Right lobe of liver (tissue), 6 donors: ENCODE data around the gene PRR5L. TPM values are rescaled to one million over a fixed set of nuclear protein-coding genes. Genes with fewer than 3 reads are reported as not detected.

ENCODE experiments used
- ATAC-seq, 4 donors: fragments of 200-7000 bp; cut with Tn5 transposase; one replicate each; pipeline ENCODE4 v1.9.1; 2020; ENCODE audit warnings: mild to moderate bottlenecking in 4 of 4, moderate library complexity in 4 of 4
- DNase-seq, 3 donors: peaks; one replicate each; pipeline ENCODE4 v3.0.0-alpha.2; 2020
- H3K27ac ChIP-seq, 3 donors: fragments of 200-600 bp; one replicate each; pipeline ENCODE4 v1.8.0; 2022
- H3K27me3 ChIP-seq, 2 donors: fragments of 200-600 bp; one replicate each; pipeline ENCODE4 v1.8.0; 2022
- H3K36me3 ChIP-seq, 4 donors: fragments of 200-600 bp; sonication (generic) in 1 of 4; one replicate each; pipeline versions ENCODE4 v1.5.1 to v1.8.0; 2017 to 2022; ENCODE audit warnings: control low read depth in 1 of 4
- H3K4me1 ChIP-seq, 4 donors: fragments of 200-600 bp; sonication (generic) in 1 of 4; one replicate each; pipeline versions ENCODE4 v1.5.1 to v1.8.0; 2017 to 2022; ENCODE audit warnings: control low read depth in 1 of 4
- H3K4me3 ChIP-seq, 3 donors: fragments of 200-600 bp; one replicate each; pipeline ENCODE4 v1.8.0; 2022
- H3K9me3 ChIP-seq, 4 donors: fragments of 200-600 bp; sonication (generic) in 1 of 4; one replicate each; pipeline versions ENCODE4 v1.5.1 to v1.8.0; 2017 to 2022; ENCODE audit warnings: control low read depth in 1 of 4
- CTCF ChIP-seq, 4 donors: fragments of 200-600 bp in 3 of 4; fragments of 450-650 bp in 1 of 4; IDR thresholded peaks; one replicate each; pipeline versions ENCODE4 v1.5.1 to v1.8.0; 2016 to 2022; ENCODE audit warnings: antibody characterized with exemption in 4 of 4, mild to moderate bottlenecking in 2 of 4
- POLR2A ChIP-seq: fragments of 450-650 bp; IDR thresholded peaks from one replicate; pipeline ENCODE4 v1.6.1; 2017; ENCODE audit warnings: antibody characterized with exemption, mild to moderate bottlenecking
- WGBS: methylation state at CpG from one replicate; pipeline ENCODE4 v1.1.6; 2018; ENCODE audit warnings: low coverage, low lambda C conversion rate; ENCODE audit not compliant: insufficient coverage; ENCODE audit errors: missing lambda C conversion rate; 5-methylcytosine and 5-hydroxymethylcytosine counted together
- intact Hi-C, 2 donors: fragments of 100-400 bp; cut with DNase I; formaldehyde crosslinking; loops; one replicate each; pipeline versions ENCODE4 v1.11.2 to v1.14.1; 2022
- total RNA-seq, 6 experiments: library from RNA; depleted of rRNA in 2 of 6; stranded (reverse); fragments of >200 nt in 2 of 6; fragmentation: NEBNext Ultra II Directional in 3 of 6; extraction: Animal tissue kit (Norgen Biotek cat#: 25700) in 3 of 6; gene quantifications; one replicate each; pipeline versions ENCODE4 v1.1.0 to v1.2.4, GENCODE V29; 2016 to 2023
- donor health status: DM: no; HTN: yes; CAD: no.
- donor health status: DM: no; HTN: no; CAD: no.
- donor health status: DM: no; HTN: no; CAD: no.
- donor health status: DM: no; HTN: yes; CAD: no.
- donor health status: DM: no; HTN: yes; CAD: no.

The PRR5L gene
- total RNA-seq, 6 experiments from 2014 or later, result 2.2 to 4.5 (median 2.3) TPM

DNA sequence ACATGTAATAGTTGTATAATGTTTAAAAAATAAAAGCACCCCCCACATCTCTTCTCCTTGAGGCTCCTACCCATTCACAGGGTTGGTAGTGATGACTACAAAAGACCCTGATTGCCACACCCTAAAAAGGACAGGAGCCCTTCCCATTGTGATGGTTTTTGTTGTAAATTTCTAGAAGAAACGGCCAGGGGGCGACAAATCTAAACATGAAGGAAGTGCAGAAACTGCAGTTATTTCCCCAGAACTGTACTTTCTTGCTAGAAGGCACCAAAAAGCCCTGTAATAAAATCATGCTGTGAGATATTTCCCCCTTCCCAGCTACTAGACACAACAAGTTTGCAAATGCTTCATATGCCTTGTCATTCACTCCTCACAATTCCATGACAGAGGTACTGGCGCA lies 10.8 kb downstream of the PRR5L start:
- no peaks in the 10 kb centered on the region for H3K9me3 ChIP-seq
- TF ChIP-seq POLR2A, result no peak
- TF ChIP-seq CTCF (IDR thresholded peaks at IDR 0.05), result peak; percentile 7 to 33 (median 26)
- no peaks in the 10 kb centered on the region for H3K27me3 ChIP-seq
- no peaks in the 10 kb centered on the region for H3K4me1 ChIP-seq
- no peak overlapping the region for H3K4me3 ChIP-seq
- 40% methylated on average over 3 of the region's 3 CpGs for WGBS
- H3K36me3 ChIP-seq, result no peaks in the 10 kb centered on the region
- no peak overlapping the region for H3K27ac ChIP-seq
- DNase-seq (no peak), ATAC-seq (peak in 2 of 4 donors; percentile 19 to 33)
- intact Hi-C loops, result no loop called here

DNA sequence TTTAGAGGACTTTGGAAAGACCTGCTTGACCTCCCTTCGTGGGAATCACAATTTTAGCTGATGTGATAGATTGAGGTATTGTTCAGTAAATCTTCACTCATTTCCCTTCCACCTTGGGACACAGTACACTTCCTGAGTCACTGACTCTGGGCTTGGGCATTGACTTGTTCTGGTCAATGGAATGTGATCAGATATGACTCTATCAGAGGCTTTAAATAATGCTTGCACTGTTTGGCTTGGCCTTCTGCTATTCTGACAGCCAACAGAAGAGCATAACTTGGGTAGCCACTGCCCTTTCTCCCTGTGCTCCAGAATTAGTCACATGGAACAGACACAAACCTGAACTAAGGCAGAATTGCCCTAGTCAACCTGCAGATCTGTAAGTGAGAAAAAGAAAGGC lies 12.5 kb downstream of the PRR5L start:
- Histone ChIP-seq H3K9me3 (no peaks in the 10 kb centered on the region), H3K4me1 (no peaks in the 10 kb centered on the region), H3K27me3 (no peaks in the 10 kb centered on the region), H3K27ac (no peak overlapping the region), H3K36me3 (no peaks in the 10 kb centered on the region), H3K4me3 (no peak overlapping the region)
- 22% methylated on average over 1 of the region's 1 CpG for WGBS
- intact Hi-C loops, result no loop called here
- DNase-seq, result no peak
- ATAC-seq, result no peak
- no peak for TF ChIP-seq CTCF (IDR thresholded peaks at IDR 0.05)
- TF ChIP-seq POLR2A, result no peak

GRCh38 chr11:36309779-36310178 lies 13.7 kb downstream of the PRR5L start:
- peak in 1 of 4 donors; percentile 43 for ATAC-seq
- TF ChIP-seq POLR2A (no peak), CTCF (IDR thresholded peaks at IDR 0.05) (no peak)
- WGBS, result 61% methylated on average over 4 of the region's 4 CpGs
- Histone ChIP-seq H3K4me1 (no peaks in the 10 kb centered on the region), H3K27me3 (no peaks in the 10 kb centered on the region), H3K27ac (no peak overlapping the region), H3K36me3 (no peaks in the 10 kb centered on the region), H3K4me3 (no peak overlapping the region), H3K9me3 (no peaks in the 10 kb centered on the region)
- no peak for DNase-seq
- intact Hi-C loops, result no loop called here

GRCh38 chr11:36311926-36312595 lies 16.0 kb downstream of the PRR5L start:
- no peak for ATAC-seq
- no peaks in the 10 kb centered on the region for H3K27me3 ChIP-seq
- no peak for TF ChIP-seq POLR2A
- TF ChIP-seq CTCF (IDR thresholded peaks at IDR 0.05), result no peak
- 70% methylated on average over 4 of the region's 4 CpGs for WGBS
- H3K4me3 ChIP-seq, result no peak overlapping the region
- no peaks in the 10 kb centered on the region for H3K9me3 ChIP-seq
- intact Hi-C loops, result no loop called here
- H3K36me3 ChIP-seq, result no peaks in the 10 kb centered on the region
- DNase-seq, result no peak
- H3K27ac ChIP-seq, result no peak overlapping the region
- no peaks in the 10 kb centered on the region for H3K4me1 ChIP-seq
